Measurements from ENCODE around the gene SPDYE3.
A peak's percentile ranks its signal among the peaks of the same experiment; 100 is the strongest.
"Not testable (repeated sequence)": the region's sequence is repeated elsewhere in the genome, so short reads cannot be mapped to it uniquely, and the experiment has no call there.

The SPDYE3 gene

GRCh38 chr7:100275120-100275519 is 32.4 kb upstream of the SPDYE3 start:
- H3K36me3 ChIP-seq (ENCODE audit: low read depth): no peaks in the 10 kb centered on the region

GRCh38 chr7:100276126-100276525 is 31.4 kb upstream of the SPDYE3 start:
- not testable (repeated sequence) for H3K27ac ChIP-seq (ENCODE audit: poor library complexity, severe bottlenecking); H3K4me3 ChIP-seq (ENCODE audit: severe bottlenecking); H3K4me1 ChIP-seq (ENCODE audit: insufficient read depth, poor library complexity, severe bottlenecking); H3K9me3 ChIP-seq (ENCODE audit: severe bottlenecking); DNase-seq (ENCODE audit: low spot score); ATAC-seq (ENCODE audit: low read depth); H3K36me3 ChIP-seq (ENCODE audit: low read depth); H3K27me3 ChIP-seq (ENCODE audit: insufficient read depth, poor library complexity, severe bottlenecking)

More at GRCh38 chr7:100275120-100275519, 32.4 kb upstream of the SPDYE3 start:
- Histone ChIP-seq H3K4me1 (ENCODE audit: insufficient read depth, poor library complexity, severe bottlenecking) (no peaks in the 10 kb centered on the region), H3K27me3 (ENCODE audit: insufficient read depth, poor library complexity, severe bottlenecking) (no peaks in the 10 kb centered on the region), H3K9me3 (ENCODE audit: severe bottlenecking) (no peaks in the 10 kb centered on the region), H3K4me3 (ENCODE audit: severe bottlenecking) (no peak overlapping the region), H3K27ac (ENCODE audit: poor library complexity, severe bottlenecking) (no peak overlapping the region)
- DNase-seq (ENCODE audit: low spot score): no peak
- no peak for TF ChIP-seq CTCF (IDR thresholded peaks at IDR 0.05; ENCODE audit: poor library complexity, severe bottlenecking)
- ATAC-seq (ENCODE audit: low read depth): no peak

- not testable (repeated sequence) for H3K4me1 ChIP-seq (ENCODE audit: insufficient read depth, poor library complexity, severe bottlenecking); H3K4me3 ChIP-seq (ENCODE audit: severe bottlenecking); H3K27ac ChIP-seq (ENCODE audit: poor library complexity, severe bottlenecking); ATAC-seq (ENCODE audit: low read depth); H3K9me3 ChIP-seq (ENCODE audit: severe bottlenecking); H3K27me3 ChIP-seq (ENCODE audit: insufficient read depth, poor library complexity, severe bottlenecking); DNase-seq (ENCODE audit: low spot score); H3K36me3 ChIP-seq (ENCODE audit: low read depth)
Observed at GRCh38 chr7:100282069-100282608, 25.4 kb upstream of the SPDYE3 start.

GRCh38 chr7:100283147-100283546 is 24.4 kb upstream of the SPDYE3 start:
- ATAC-seq (ENCODE audit: low read depth); H3K36me3 ChIP-seq (ENCODE audit: low read depth); DNase-seq (ENCODE audit: low spot score); H3K27me3 ChIP-seq (ENCODE audit: insufficient read depth, poor library complexity, severe bottlenecking); H3K9me3 ChIP-seq (ENCODE audit: severe bottlenecking); H3K4me3 ChIP-seq (ENCODE audit: severe bottlenecking); H3K27ac ChIP-seq (ENCODE audit: poor library complexity, severe bottlenecking); H3K4me1 ChIP-seq (ENCODE audit: insufficient read depth, poor library complexity, severe bottlenecking): not testable (repeated sequence)

- H3K9me3 ChIP-seq (ENCODE audit: severe bottlenecking); H3K27ac ChIP-seq (ENCODE audit: poor library complexity, severe bottlenecking); ATAC-seq (ENCODE audit: low read depth); H3K36me3 ChIP-seq (ENCODE audit: low read depth); DNase-seq (ENCODE audit: low spot score); H3K4me1 ChIP-seq (ENCODE audit: insufficient read depth, poor library complexity, severe bottlenecking); H3K27me3 ChIP-seq (ENCODE audit: insufficient read depth, poor library complexity, severe bottlenecking); H3K4me3 ChIP-seq (ENCODE audit: severe bottlenecking): not testable (repeated sequence)
Observed at GRCh38 chr7:100287191-100287969, 20.1 kb upstream of the SPDYE3 start.

- H3K4me3 ChIP-seq (ENCODE audit: severe bottlenecking); H3K9me3 ChIP-seq (ENCODE audit: severe bottlenecking); H3K27ac ChIP-seq (ENCODE audit: poor library complexity, severe bottlenecking); H3K27me3 ChIP-seq (ENCODE audit: insufficient read depth, poor library complexity, severe bottlenecking); DNase-seq (ENCODE audit: low spot score); H3K4me1 ChIP-seq (ENCODE audit: insufficient read depth, poor library complexity, severe bottlenecking); H3K36me3 ChIP-seq (ENCODE audit: low read depth): not testable (repeated sequence)
- ATAC-seq (ENCODE audit: low read depth): peak; percentile 66; the same call in 2 of the 3 replicates
Observed at GRCh38 chr7:100288258-100288657, 19.2 kb upstream of the SPDYE3 start.

- not testable (repeated sequence) for H3K4me1 ChIP-seq (ENCODE audit: insufficient read depth, poor library complexity, severe bottlenecking); H3K36me3 ChIP-seq (ENCODE audit: low read depth); ATAC-seq (ENCODE audit: low read depth); H3K27ac ChIP-seq (ENCODE audit: poor library complexity, severe bottlenecking); H3K9me3 ChIP-seq (ENCODE audit: severe bottlenecking); H3K27me3 ChIP-seq (ENCODE audit: insufficient read depth, poor library complexity, severe bottlenecking); H3K4me3 ChIP-seq (ENCODE audit: severe bottlenecking); DNase-seq (ENCODE audit: low spot score)
Observed at GRCh38 chr7:100292162-100292561, 15.3 kb upstream of the SPDYE3 start.

- DNase-seq (ENCODE audit: low spot score); H3K9me3 ChIP-seq (ENCODE audit: severe bottlenecking); H3K27ac ChIP-seq (ENCODE audit: poor library complexity, severe bottlenecking); H3K27me3 ChIP-seq (ENCODE audit: insufficient read depth, poor library complexity, severe bottlenecking); H3K4me3 ChIP-seq (ENCODE audit: severe bottlenecking); H3K36me3 ChIP-seq (ENCODE audit: low read depth); H3K4me1 ChIP-seq (ENCODE audit: insufficient read depth, poor library complexity, severe bottlenecking): not testable (repeated sequence)
- ATAC-seq (ENCODE audit: low read depth): peak; percentile 76
Observed at GRCh38 chr7:100295269-100295668, 12.2 kb upstream of the SPDYE3 start.

GRCh38 chr7:100297852-100298631 is 9.5 kb upstream of the SPDYE3 start:
- not testable (repeated sequence) for DNase-seq (ENCODE audit: low spot score); H3K27me3 ChIP-seq (ENCODE audit: insufficient read depth, poor library complexity, severe bottlenecking); H3K4me1 ChIP-seq (ENCODE audit: insufficient read depth, poor library complexity, severe bottlenecking); H3K27ac ChIP-seq (ENCODE audit: poor library complexity, severe bottlenecking); H3K36me3 ChIP-seq (ENCODE audit: low read depth); ATAC-seq (ENCODE audit: low read depth); H3K4me3 ChIP-seq (ENCODE audit: severe bottlenecking); H3K9me3 ChIP-seq (ENCODE audit: severe bottlenecking)

- H3K4me1 ChIP-seq (ENCODE audit: insufficient read depth, poor library complexity, severe bottlenecking); H3K36me3 ChIP-seq (ENCODE audit: low read depth); DNase-seq (ENCODE audit: low spot score); H3K4me3 ChIP-seq (ENCODE audit: severe bottlenecking); H3K9me3 ChIP-seq (ENCODE audit: severe bottlenecking); H3K27ac ChIP-seq (ENCODE audit: poor library complexity, severe bottlenecking); H3K27me3 ChIP-seq (ENCODE audit: insufficient read depth, poor library complexity, severe bottlenecking); ATAC-seq (ENCODE audit: low read depth): not testable (repeated sequence)
Observed at GRCh38 chr7:100298632-100298895, 8.9 kb upstream of the SPDYE3 start.
